HepG2 (cell line): ENCODE results near the gene ARIH2. TPM values are rescaled to one million over a fixed set of nuclear protein-coding genes. Genes with fewer than 3 reads are reported as not detected.

Experiments
- ATAC-seq: fragments of 200-7000 bp; cut with Tn5 transposase; 3 replicates; pipeline ENCODE4 v1.9.1; 2020; ENCODE audit warnings: mild to moderate bottlenecking, moderate library complexity
- BruUV-seq: library from RNA; stranded (reverse); fragments of 400-500 nt; replicated peaks from 2 replicates; lab custom pipeline; 2021; lab: Mats Ljungman, UMichigan
- CTCF ChIA-PET: fragments of 300-600 bp; formaldehyde crosslinking; extraction: SDS; loops from one replicate; lab custom pipeline; 2021; ENCODE audit warnings: low total read pairs, inconsistent platforms, low intra/inter-chr PET ratio; lab: Yijun Ruan, JAX
- POLR2A ChIA-PET: fragments of 350-600 bp; sonication (Branson Sonifier 250); formaldehyde crosslinking; loops from one replicate; lab custom pipeline; 2020; ENCODE audit warnings: antibody characterized with exemption, inconsistent platforms; lab: Yijun Ruan, JAX
- DNase-seq: peaks from one replicate; pipeline ENCODE4 v3.0.0-alpha.2; 2015; ENCODE audit warnings: low spot score
- FAIRE-seq: peaks from 3 replicates; lab custom pipeline; 2011; peaks lifted over from hg19 to GRCh38; lab: Jason Lieb, UNC
- H2AFZ ChIP-seq: one replicate; pipeline ENCODE4 v1.6.1; 2011; ENCODE audit warnings: low read length, inconsistent platforms
- H3K27ac ChIP-seq: fragments of 300-600 bp; 3 replicates; pipeline ENCODE4 v1.8.0; 2011; ENCODE audit warnings: mixed run types, mild to moderate bottlenecking, mixed read lengths, low read length, inconsistent platforms; ENCODE audit not compliant: insufficient read depth; ENCODE audit errors: extremely low read length
- H3K27me3 ChIP-seq, 2 experiments: fragments of 200-600 bp in 1 of 2; 2 replicates in 1 of 2; 3 replicates in 1 of 2; pipeline versions ENCODE4 v1.6.0 to v1.8.0; 2011; ENCODE audit warnings: low read length in 2 of 2, mild to moderate bottlenecking in 2 of 2, moderate library complexity in 2 of 2, inconsistent platforms in 1 of 2; ENCODE audit not compliant: insufficient read depth in 2 of 2, control insufficient read depth in 1 of 2
- H3K36me3 ChIP-seq, 2 experiments: fragments of 200-600 bp in 1 of 2; replicated peaks in 1 of 2; 2 replicates in 1 of 2; 3 replicates in 1 of 2; pipeline versions ENCODE4 v1.5.1 to v1.8.0; 2011; ENCODE audit warnings: low read length in 2 of 2, inconsistent platforms in 1 of 2; ENCODE audit not compliant: insufficient read depth in 2 of 2, control insufficient read depth in 1 of 2
- H3K4me1 ChIP-seq: 2 replicates; pipeline ENCODE4 v1.5.1; 2012; ENCODE audit warnings: low read length, inconsistent platforms; ENCODE audit not compliant: insufficient read depth
- H3K4me2 ChIP-seq: 2 replicates; pipeline ENCODE4 v1.6.0; 2011; ENCODE audit warnings: low read depth, low read length, inconsistent platforms
- H3K4me3 ChIP-seq, 3 experiments: fragments of 200-600 bp in 1 of 3; sonication (generic), shearing (Covaris generic) in 1 of 3; replicated peaks in 1 of 3; 2 replicates each; pipeline ENCODE4 v1.5.1; 2011 to 2016; ENCODE audit warnings: low read length in 3 of 3, inconsistent platforms in 2 of 3, low read depth in 2 of 3, mild to moderate bottlenecking in 2 of 3, control low read depth in 1 of 3, mixed read lengths in 1 of 3; ENCODE audit not compliant: insufficient read depth in 1 of 3
- H3K79me2 ChIP-seq: one replicate; pipeline ENCODE4 v1.6.1; 2011; ENCODE audit warnings: low read length, inconsistent platforms; ENCODE audit not compliant: insufficient read depth
- H3K9ac ChIP-seq: 2 replicates; pipeline ENCODE4 v1.6.0; 2011; ENCODE audit warnings: mild to moderate bottlenecking, low read depth, low read length, inconsistent platforms; ENCODE audit not compliant: insufficient read depth
- H3K9me3 ChIP-seq: 2 replicates; pipeline ENCODE4 v1.5.1; 2012; ENCODE audit warnings: mild to moderate bottlenecking, low read length
- H4K20me1 ChIP-seq: 2 replicates; pipeline ENCODE4 v1.6.0; 2011; ENCODE audit warnings: inconsistent platforms, mild to moderate bottlenecking, low read length, moderate library complexity; ENCODE audit not compliant: insufficient read depth
- ARNT2 ChIP-seq: sonication (generic); formaldehyde crosslinking; IDR thresholded peaks from 2 replicates; pipeline ENCODE4 v1.8.0; 2022; ENCODE audit warnings: mild to moderate bottlenecking, low read depth, missing genetic modification reagents, moderate library complexity
- CENPT ChIP-seq: sonication (generic); formaldehyde crosslinking; IDR thresholded peaks from 2 replicates; pipeline ENCODE4 v1.8.0; 2022; ENCODE audit warnings: low read depth, mild to moderate bottlenecking, moderate library complexity, missing genetic modification reagents
- GTF3A ChIP-seq: sonication (generic); formaldehyde crosslinking; conservative IDR thresholded peaks from 2 replicates; pipeline ENCODE4 v1.4.0; 2020; ENCODE audit warnings: mild to moderate bottlenecking, missing genetic modification reagents
- HOXD1 ChIP-seq: sonication (generic); formaldehyde crosslinking; IDR thresholded peaks from 2 replicates; pipeline ENCODE4 v1.5.0; 2020; ENCODE audit warnings: missing genetic modification reagents
- KDM1A ChIP-seq: IDR thresholded peaks from 2 replicates; pipeline ENCODE4 v1.6.1; 2016; ENCODE audit warnings: missing compliant biosample characterization
- NFE2 ChIP-seq: sonication (generic); formaldehyde crosslinking; IDR thresholded peaks from 2 replicates; pipeline ENCODE4 v1.4.0; 2020; ENCODE audit warnings: missing genetic modification reagents
- SALL1 ChIP-seq: sonication (generic); formaldehyde crosslinking; IDR thresholded peaks from 2 replicates; pipeline ENCODE4 v1.8.0; 2022; ENCODE audit warnings: mild to moderate bottlenecking, missing genetic modification reagents
- SP2 ChIP-seq: sonication (generic); formaldehyde crosslinking; IDR thresholded peaks from 2 replicates; pipeline ENCODE4 v1.5.1; 2020; ENCODE audit warnings: mild to moderate bottlenecking, missing genetic modification reagents
- SYNCRIP ChIP-seq: fragments of 200-400 bp; formaldehyde crosslinking; IDR thresholded peaks from 2 replicates; pipeline ENCODE4 v1.6.1; 2018; ENCODE audit warnings: mild to moderate bottlenecking, low read depth, low read length; ENCODE audit not compliant: insufficient read depth
- TRIM24 ChIP-seq: sonication (generic); formaldehyde crosslinking; IDR thresholded peaks from 2 replicates; pipeline ENCODE4 v1.8.0; 2022; ENCODE audit warnings: mild to moderate bottlenecking, missing genetic modification reagents
- ZNF407 ChIP-seq: sonication (generic); formaldehyde crosslinking; IDR thresholded peaks from one replicate; pipeline ENCODE4 v1.5.1; 2020; ENCODE audit warnings: mild to moderate bottlenecking, missing genetic modification reagents; ENCODE audit errors: not compliant biosample characterization
- ZNF691 ChIP-seq: sonication (generic); formaldehyde crosslinking; IDR thresholded peaks from 2 replicates; pipeline ENCODE4 v1.4.0; 2020; ENCODE audit warnings: missing genetic modification reagents, low read depth, mild to moderate bottlenecking, borderline replicate concordance
- ZNF775 ChIP-seq: sonication (generic); formaldehyde crosslinking; IDR thresholded peaks from 2 replicates; pipeline ENCODE4 v1.4.0; 2020; ENCODE audit warnings: missing genetic modification reagents, mild to moderate bottlenecking, moderate library complexity, borderline replicate concordance
- ZSCAN22 ChIP-seq: sonication (generic); formaldehyde crosslinking; IDR thresholded peaks from 2 replicates; pipeline ENCODE4 v1.4.0; 2020; ENCODE audit warnings: mild to moderate bottlenecking, missing genetic modification reagents
- ZSCAN30 ChIP-seq: sonication (generic); formaldehyde crosslinking; IDR thresholded peaks from 2 replicates; pipeline ENCODE4 v1.5.0; 2020; ENCODE audit warnings: mild to moderate bottlenecking, missing genetic modification reagents
- WGBS: methylation state at CpG from one replicate; pipeline ENCODE4 v1.1.6; 2017; ENCODE audit warnings: low lambda C conversion rate; 5-methylcytosine and 5-hydroxymethylcytosine counted together
- in situ Hi-C: cut with HindIII; loops from 2 replicates; pipeline ENCODE4 v1.10.0; 2017; ENCODE audit warnings: low pct_unique_long_range_greater_than_20kb; ENCODE audit not compliant: extremely low pct_ligation_motif_present
- intact Hi-C: fragments of 100-400 bp; cut with micrococcal nuclease; formaldehyde crosslinking; loops from one replicate; pipeline ENCODE4 v1.10.0; 2022; ENCODE audit not compliant: unreplicated experiment
- polyA plus RNA-seq, 8 experiments: library from polyadenylated mRNA; depleted of rRNA in 3 of 8; stranded (reverse) in 7 of 8; unstranded in 1 of 8; fragments of >200 nt; fragmentation: Illumina TruSeq in 4 of 8; extraction: Trizol in 4 of 8; gene quantifications; 2 replicates each; pipeline versions ENCODE4 v1.2.1 to v1.2.3, GENCODE V29; 2011 to 2016; ENCODE audit warnings: low read depth in 4 of 8, missing spikeins in 1 of 8, mixed read lengths in 1 of 8; ENCODE audit not compliant: insufficient read depth in 1 of 8
- total RNA-seq, 5 experiments: library from RNA; depleted of rRNA; stranded (reverse); fragments of >200 nt; fragmentation: Illumina TruSeq; extraction: Trizol; gene quantifications; 2 replicates each; pipeline ENCODE4 v1.2.3, GENCODE V29; 2016; ENCODE audit warnings: low read depth in 1 of 5

ARIH2 gene
- total and polyA plus RNA-seq, 2 of the 13 experiments (the other 11 are each of a cell fraction or from before 2014, with no cell fraction given), result 64.8 to 83.3 TPM

GRCh38 chr3:49004352-49005302 is 86.0 kb downstream of the ARIH2 start:
- DNase-seq, result peak; percentile 48
- no peak for TF ChIP-seq SP2 (CRISPR knock-in tag)
- no peak for TF ChIP-seq ZNF407
- no peak for TF ChIP-seq SYNCRIP
- TF ChIP-seq CENPT (CRISPR knock-in tag), result no peak
- no peak for TF ChIP-seq TRIM24 (CRISPR knock-in tag)
- TF ChIP-seq KDM1A (CRISPR knock-in tag), result no peak
- no peak for TF ChIP-seq NFE2 (CRISPR knock-in tag)
- no peak for TF ChIP-seq ZSCAN30 (CRISPR knock-in tag)
- TF ChIP-seq GTF3A (CRISPR knock-in tag), result no peak
- no peak for TF ChIP-seq ZNF691 (CRISPR knock-in tag)
- no peak for TF ChIP-seq HOXD1 (CRISPR knock-in tag)
- TF ChIP-seq SALL1 (CRISPR knock-in tag), result no peak
- TF ChIP-seq ZNF775 (CRISPR knock-in tag), result no peak
- TF ChIP-seq ARNT2 (CRISPR knock-in tag), result no peak
- no peak for TF ChIP-seq ZSCAN22 (CRISPR knock-in tag)

More at GRCh38 chr3:49004352-49005302, 86.0 kb downstream of the ARIH2 start:
- Histone ChIP-seq H3K27me3 (no peaks in the 10 kb centered on the region), H3K27ac (no peak overlapping the region), H3K4me1 (peaks cover 81% of the 10 kb centered on the region), H3K9me3 (no peaks in the 10 kb centered on the region), H2AFZ (no peak overlapping the region), H3K79me2 (peaks cover 18% of the 10 kb centered on the region), H3K36me3 (no peaks in the 10 kb centered on the region), H3K9ac (no peak overlapping the region), H3K4me3 (peak overlapping the region in 1 of 3 experiments; percentile 32; a peak in 1 of 6 replicates), H4K20me1 (peaks cover 8% of the 10 kb centered on the region), H3K4me2 (peak overlapping the region; percentile 57; the same call in 1 of the 2 replicates)
- FAIRE-seq (peak; percentile 8), ATAC-seq (no peak)
- in situ Hi-C loops, result no loop called here
- ChIA-PET CTCF (no interaction called here), POLR2A (interaction anchor here (0.7 to 12.8 kb wide), 3 partner anchors 17 to 89 kb away, joined by 3 to 280 read pairs (median 42); partner anchors contain the start of genes DALRD3, NDUFAF3 and QRICH1)
- 3% methylated on average over 5 of the region's 16 CpGs for WGBS
- BruUV-seq, result no TSS peak
- intact Hi-C loops, result no loop called here
